CD4-positive, alpha-beta T cell treated with Interleukin-12 subunit alpha and Interleukin-12 subunit beta, for 1 hour (primary cell): ENCODE results near the gene CPTP.

Experiments used
- DNase-seq: peaks from one replicate; pipeline ENCODE4 v3.0.0-alpha.2; 2020

CPTP gene

GRCh38 chr1:1370771-1371300 is 46.2 kb downstream of the CPTP start:
- no peak for DNase-seq

GRCh38 chr1:1371364-1371745 is 46.8 kb downstream of the CPTP start:
- peak; percentile 86 for DNase-seq

GRCh38 chr1:1371746-1372711 is 47.4 kb downstream of the CPTP start:
- peak; percentile 79 for DNase-seq

GRCh38 chr1:1373051-1373814 is 48.6 kb downstream of the CPTP start:
- no peak for DNase-seq

- no peak for DNase-seq
Measured at GRCh38 chr1:1373815-1374588, 49.4 kb downstream of the CPTP start.

- no peak for DNase-seq
Measured at GRCh38 chr1:1374589-1374928, 50.0 kb downstream of the CPTP start.

- DNase-seq, result peak; percentile 99
Measured at GRCh38 chr1:1374929-1375662, 50.5 kb downstream of the CPTP start, which contains the start of gene AURKAIP1. Gene AURKAIP1 (minus strand): TSS chr1:1375207. CDS start chr1:1374756, 451 bp downstream.

GRCh38 chr1:1376551-1377226 is 52.1 kb downstream of the CPTP start:
- DNase-seq, result no peak

GRCh38 chr1:1377540-1378205 is 53.1 kb downstream of the CPTP start:
- DNase-seq, result no peak
